Common myeloid progenitor, CD34-positive (primary cell): ENCODE results near the gene PSD4.
A peak's percentile ranks its signal among the peaks of the same experiment; 100 is the strongest.

Source experiments
- CTCF ChIA-PET: fragments of 350-600 bp; sonication (Branson Sonifier 250); formaldehyde crosslinking; loops from one replicate; lab custom pipeline; 2021; ENCODE audit warnings: antibody characterized with exemption; lab: Charles Lee
- POLR2A ChIA-PET: fragments of 350-600 bp; sonication (Branson Sonifier 250); formaldehyde crosslinking; loops from one replicate; lab custom pipeline; 2021; ENCODE audit warnings: antibody characterized with exemption; lab: Charles Lee
- DNase-seq, 3 donors: peaks; one replicate each; pipeline versions ENCODE4 v3.0.0 to v3.0.0-alpha.2; 2013
- H3K27ac ChIP-seq, 2 experiments: 1 replicate in 1 of 2; 2 replicates in 1 of 2; pipeline ENCODE4 v1.7.0; 2013; ENCODE audit warnings: inconsistent platforms in 2 of 2, low read length in 2 of 2, mild to moderate bottlenecking in 2 of 2, low read depth in 1 of 2, moderate library complexity in 1 of 2; ENCODE audit not compliant: severe bottlenecking in 2 of 2, insufficient read depth in 1 of 2, poor library complexity in 1 of 2
- H3K27me3 ChIP-seq, 5 experiments: replicated peaks in 2 of 5; 1 replicate in 3 of 5; 2 replicates in 2 of 5; pipeline versions ENCODE4 v1.6.1 to v1.7.0; 2013; ENCODE audit warnings: low read length in 4 of 5, mild to moderate bottlenecking in 2 of 5, moderate library complexity in 2 of 5, inconsistent platforms in 1 of 5; ENCODE audit not compliant: insufficient read depth in 5 of 5, control insufficient read depth in 4 of 5
- H3K36me3 ChIP-seq, 4 experiments: 1 replicate in 2 of 4; 2 replicates in 2 of 4; pipeline versions ENCODE4 v1.6.1 to v1.7.0; 2013; ENCODE audit warnings: low read length in 3 of 4, control low read depth in 1 of 4, mild to moderate bottlenecking in 1 of 4; ENCODE audit not compliant: control insufficient read depth in 4 of 4, insufficient read depth in 4 of 4
- H3K4me1 ChIP-seq, 4 experiments: 1 replicate in 3 of 4; 2 replicates in 1 of 4; pipeline versions ENCODE4 v1.6.1 to v1.7.1; 2013; ENCODE audit warnings: low read length in 3 of 4, mild to moderate bottlenecking in 3 of 4, control low read depth in 1 of 4, inconsistent platforms in 1 of 4, moderate library complexity in 1 of 4; ENCODE audit not compliant: control insufficient read depth in 4 of 4, insufficient read depth in 4 of 4; ENCODE audit errors: control extremely low read depth in 1 of 4
- H3K4me3 ChIP-seq, 7 experiments: 1 replicate in 4 of 7; 2 replicates in 3 of 7; pipeline versions ENCODE4 v1.5.1 to v1.7.0; 2013; ENCODE audit warnings: mild to moderate bottlenecking in 7 of 7, low read length in 6 of 7, moderate library complexity in 6 of 7, inconsistent platforms in 2 of 7, low read depth in 2 of 7, control low read depth in 1 of 7; ENCODE audit not compliant: insufficient read depth in 4 of 7, control insufficient read depth in 1 of 7; ENCODE audit errors: extremely low read depth in 1 of 7
- H3K9me3 ChIP-seq, 5 experiments: 1 replicate in 4 of 5; 2 replicates in 1 of 5; pipeline versions ENCODE4 v1.6.1 to v1.7.1; 2013; ENCODE audit warnings: low read length in 4 of 5, mild to moderate bottlenecking in 2 of 5, inconsistent platforms in 1 of 5, low read depth in 1 of 5, moderate library complexity in 1 of 5; ENCODE audit not compliant: control insufficient read depth in 4 of 5, insufficient read depth in 2 of 5; ENCODE audit errors: control extremely low read depth in 1 of 5
- WGBS: methylation state at CpG from one replicate; pipeline ENCODE4 v1.1.5; 2013; ENCODE audit not compliant: insufficient coverage; 5-methylcytosine and 5-hydroxymethylcytosine counted together

Gene PSD4

DNA sequence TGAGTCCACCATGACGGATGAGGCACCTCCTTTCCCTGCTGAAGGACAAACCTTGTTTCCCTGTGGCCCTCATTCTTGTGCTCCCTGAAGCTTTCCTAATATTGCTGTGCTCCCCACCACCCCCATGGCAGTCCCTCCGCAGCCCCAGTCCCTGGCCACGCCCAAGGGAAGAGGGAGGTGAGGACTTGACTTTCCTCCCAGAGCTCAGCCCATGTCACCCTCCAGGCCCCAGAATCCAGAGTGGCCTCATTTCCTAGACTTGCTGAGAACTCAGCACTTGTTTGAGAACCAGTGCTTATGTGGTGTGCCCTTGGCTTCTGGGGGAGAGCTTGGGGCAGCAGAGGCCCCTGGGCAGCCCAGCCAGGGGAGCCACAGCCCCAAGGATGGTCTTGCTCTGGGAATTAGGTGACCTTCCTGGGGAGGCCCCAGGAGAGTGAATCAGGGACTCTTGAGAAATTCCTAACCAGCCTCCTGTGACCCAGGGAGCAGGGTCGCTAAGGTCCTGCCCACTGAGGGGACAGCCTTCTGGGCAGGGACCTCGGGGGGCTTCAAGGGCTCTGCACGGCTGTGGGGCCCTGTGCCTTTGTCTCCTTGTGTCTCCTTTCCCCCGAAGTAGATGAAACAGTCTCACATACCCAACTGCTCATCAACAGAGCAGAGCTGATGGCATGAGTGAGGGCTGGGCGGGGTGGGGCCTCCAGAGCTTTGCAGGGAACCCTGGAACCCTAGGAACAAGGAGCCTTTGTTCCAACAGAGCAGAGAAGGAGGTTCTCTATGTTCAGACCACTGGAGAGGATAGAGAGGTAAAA is 27.9 kb downstream of the PSD4 start:
- 95% methylated on average over 3 of the region's 8 CpGs for WGBS
- ChIA-PET POLR2A (interaction anchor here (0.6 kb wide), 1 partner anchor 95 kb away, joined by 4 read pairs; no protein-coding TSS in a partner anchor), CTCF (interaction anchor here (0.9 to 18.0 kb wide), 23 partner anchors 9 to 206 kb away, joined by 3 to 286 read pairs (median 13); partner anchors contain the start of gene PSD4)
- H3K27ac ChIP-seq, result no peak overlapping the region
- no peak for DNase-seq
- H3K4me1 ChIP-seq, result peaks cover 0 to 11% (median 7%) of the 10 kb centered on the region in 4 experiments
- no peaks in the 10 kb centered on the region for H3K27me3 ChIP-seq
- peaks cover 8 to 59% (median 32%) of the 10 kb centered on the region in 4 experiments for H3K36me3 ChIP-seq
- H3K9me3 ChIP-seq, result no peaks in the 10 kb centered on the region
- H3K4me3 ChIP-seq, result no peak overlapping the region

DNA sequence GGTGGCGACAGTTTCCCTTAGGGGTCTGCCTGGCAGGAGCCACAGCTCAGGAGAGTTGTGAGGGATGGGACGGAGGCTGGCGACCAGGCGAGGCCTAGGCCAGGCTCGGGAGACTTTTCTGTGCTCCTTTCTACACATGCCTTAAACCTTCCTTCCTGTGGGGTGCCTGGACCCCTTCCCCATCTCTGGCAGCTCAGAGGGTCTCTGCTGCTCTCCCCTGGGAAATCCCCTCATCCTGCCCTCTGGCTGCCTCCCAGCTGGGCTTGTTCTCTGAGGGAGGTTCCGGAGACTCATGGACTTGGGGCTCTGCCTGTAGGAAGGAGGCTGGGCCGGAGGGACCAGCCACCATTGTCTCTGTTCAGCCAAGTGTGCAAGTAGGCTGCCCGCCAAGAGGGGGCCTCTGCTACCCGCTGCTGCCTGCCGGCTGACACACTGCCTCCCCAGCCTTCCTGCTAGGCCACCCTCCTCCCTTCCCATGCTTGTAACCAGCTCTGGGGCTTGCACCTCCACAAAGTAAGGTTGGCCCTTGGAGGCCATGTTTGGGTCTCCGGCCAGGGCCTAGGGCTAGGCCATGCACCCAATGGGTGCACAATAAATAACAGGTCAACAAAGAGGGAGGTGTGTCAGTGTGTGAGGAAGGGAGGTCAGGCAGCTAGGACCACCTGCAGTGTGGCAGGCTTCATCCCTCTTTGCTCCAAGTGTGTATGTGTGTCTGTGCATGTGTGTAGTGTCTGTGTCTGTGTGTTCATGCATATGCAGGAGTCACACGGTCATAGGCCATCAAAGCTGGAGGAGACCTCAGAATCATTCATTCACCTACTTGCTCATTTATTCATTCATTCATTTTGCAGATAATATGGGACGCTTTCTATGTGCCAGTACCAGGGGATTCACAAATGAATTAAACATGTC is 28.8 kb downstream of the PSD4 start:
- Histone ChIP-seq H3K9me3 (no peaks in the 10 kb centered on the region), H3K4me1 (peaks cover 0 to 11% (median 7%) of the 10 kb centered on the region in 4 experiments), H3K27me3 (no peaks in the 10 kb centered on the region), H3K36me3 (peaks cover 8 to 50% (median 23%) of the 10 kb centered on the region in 4 experiments), H3K27ac (no peak overlapping the region), H3K4me3 (no peak overlapping the region)
- DNase-seq, result no peak
- ChIA-PET CTCF (interaction anchor here (1.0 to 18.0 kb wide), 18 partner anchors 10 to 187 kb away, joined by 3 to 286 read pairs (median 14); no protein-coding TSS in a partner anchor), POLR2A (interaction anchor here (0.6 kb wide), 1 partner anchor 94 kb away, joined by 4 read pairs; no protein-coding TSS in a partner anchor)
- 88% methylated on average over 11 of the region's 13 CpGs for WGBS

DNA sequence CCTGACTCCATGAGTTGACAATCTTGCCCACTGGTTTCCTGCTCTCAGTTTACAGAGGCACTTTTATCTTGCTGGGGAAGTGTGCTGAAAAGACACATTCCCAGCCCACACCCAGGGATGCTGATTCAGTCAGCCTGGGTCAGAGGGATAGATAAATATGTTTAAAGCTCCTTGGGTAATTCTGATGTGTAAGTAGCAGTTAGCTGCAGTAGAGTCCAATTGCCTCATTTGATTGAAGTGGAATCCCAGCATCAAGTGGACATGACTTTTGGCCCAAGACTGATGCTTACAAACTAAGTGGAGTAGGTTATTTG is 29.4 kb downstream of the PSD4 start:
- peaks cover 0 to 11% (median 7%) of the 10 kb centered on the region in 4 experiments for H3K4me1 ChIP-seq
- no peak overlapping the region for H3K4me3 ChIP-seq
- CTCF ChIA-PET, result interaction anchor here (1.0 to 18.0 kb wide), 17 partner anchors 10 to 186 kb away, joined by 3 to 286 read pairs (median 19); no protein-coding TSS in a partner anchor
- no peaks in the 10 kb centered on the region for H3K27me3 ChIP-seq
- POLR2A ChIA-PET, result no interaction called here
- peaks cover 5 to 45% (median 20%) of the 10 kb centered on the region in 4 experiments for H3K36me3 ChIP-seq
- H3K27ac ChIP-seq, result no peak overlapping the region
- DNase-seq, result no peak
- H3K9me3 ChIP-seq, result no peaks in the 10 kb centered on the region

DNA sequence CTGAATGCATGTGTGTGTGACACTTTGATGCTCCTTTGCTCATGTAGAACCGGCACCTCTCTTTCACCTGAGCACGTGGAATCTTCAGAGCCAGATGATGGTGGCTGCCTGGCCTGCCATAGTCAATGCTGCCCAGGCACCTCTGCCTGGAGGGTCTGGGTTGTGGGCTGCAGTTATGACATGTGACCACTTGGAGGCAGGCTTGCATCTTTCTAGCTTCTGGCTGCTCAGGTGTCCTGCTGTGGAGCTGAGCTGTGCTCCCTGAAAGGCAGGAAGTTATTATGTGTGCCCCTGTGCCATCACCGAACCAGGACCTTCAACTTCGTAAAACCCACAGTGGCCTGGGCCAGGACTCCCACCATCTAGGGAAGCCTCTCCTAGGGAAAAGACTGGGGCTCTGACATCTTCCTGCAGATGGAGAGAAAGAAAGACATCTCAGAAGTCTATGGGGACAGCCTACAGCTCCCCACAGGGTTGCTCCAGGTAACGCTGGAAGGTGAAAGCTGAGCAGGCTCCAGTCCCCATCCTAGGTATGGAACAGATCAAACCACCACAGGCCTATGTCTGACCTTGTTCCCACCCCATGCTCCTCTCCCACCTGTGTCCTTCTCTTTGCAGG is 30.2 kb downstream of the PSD4 start:
- 34% methylated on average over 4 of the region's 5 CpGs for WGBS
- ChIA-PET CTCF (interaction anchor here (0.8 to 18.0 kb wide), 31 partner anchors 10 to 186 kb away, joined by 3 to 286 read pairs (median 5); no protein-coding TSS in a partner anchor), POLR2A (interaction anchor here (1.0 kb wide), 2 partner anchors 23 to 80 kb away, joined by 3 read pairs; no protein-coding TSS in a partner anchor)
- DNase-seq, result peak; percentile 72 to 83 (median 78)
- Histone ChIP-seq H3K4me1 (peaks cover 0 to 9% (median 7%) of the 10 kb centered on the region in 4 experiments), H3K36me3 (peaks cover 5 to 37% (median 20%) of the 10 kb centered on the region in 4 experiments), H3K9me3 (no peaks in the 10 kb centered on the region), H3K27ac (no peak overlapping the region), H3K27me3 (no peaks in the 10 kb centered on the region), H3K4me3 (no peak overlapping the region)

DNA sequence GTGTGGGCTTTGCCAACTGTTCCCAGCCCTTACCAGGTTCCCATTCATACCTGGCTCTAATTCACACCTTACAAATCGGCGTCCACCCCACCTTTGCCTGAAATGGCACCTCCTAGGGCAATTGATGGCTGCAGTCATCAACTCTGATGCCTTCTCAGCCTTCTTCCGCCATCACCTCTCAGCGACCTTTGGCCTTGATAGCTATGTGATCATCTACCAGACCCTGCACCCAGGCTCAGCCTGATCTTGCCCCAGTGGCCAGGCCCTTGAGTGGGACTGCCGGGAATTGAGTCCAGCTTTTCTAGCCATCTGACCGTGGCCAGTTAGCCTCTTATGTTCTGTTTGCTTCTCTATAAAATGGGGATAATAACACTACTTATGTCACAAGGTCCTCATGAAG is 32.5 kb downstream of the PSD4 start:
- Histone ChIP-seq H3K4me1 (peaks cover 0 to 7% (median 4%) of the 10 kb centered on the region in 4 experiments), H3K27me3 (no peaks in the 10 kb centered on the region), H3K36me3 (peaks cover 5 to 20% (median 11%) of the 10 kb centered on the region in 4 experiments), H3K4me3 (no peak overlapping the region), H3K9me3 (no peaks in the 10 kb centered on the region), H3K27ac (no peak overlapping the region)
- no peak for DNase-seq
- WGBS, result 98% methylated on average over 4 of the region's 6 CpGs
- CTCF ChIA-PET, result interaction anchor here (1.0 to 18.0 kb wide), 10 partner anchors 8 to 164 kb away, joined by 3 to 286 read pairs (median 40); no protein-coding TSS in a partner anchor
- POLR2A ChIA-PET, result no interaction called here

DNA sequence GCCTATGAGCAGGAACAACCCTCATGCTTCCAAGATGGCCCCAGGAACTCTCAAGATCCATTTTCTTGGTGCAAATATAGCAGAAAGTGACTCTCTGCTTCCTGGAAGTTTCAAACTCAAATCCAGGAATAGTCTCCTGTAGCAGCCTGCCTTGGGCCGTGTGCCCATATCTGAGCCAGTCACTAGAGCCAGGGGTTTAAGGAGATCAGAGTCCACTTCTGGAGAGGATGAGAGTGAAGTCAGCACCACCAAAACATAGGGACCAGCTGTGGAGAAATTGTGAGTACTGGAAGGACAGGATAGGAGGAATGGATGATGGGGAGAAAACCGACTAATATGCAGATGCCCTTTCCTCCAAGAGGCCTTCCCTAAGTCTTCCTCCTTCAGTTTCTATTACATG is 33.2 kb downstream of the PSD4 start:
- H3K27ac ChIP-seq, result no peak overlapping the region
- POLR2A ChIA-PET, result no interaction called here
- DNase-seq, result no peak
- no peak overlapping the region for H3K4me3 ChIP-seq
- CTCF ChIA-PET, result interaction anchor here (6.0 to 18.0 kb wide), 6 partner anchors 7 to 164 kb away, joined by 37 to 286 read pairs (median 80); no protein-coding TSS in a partner anchor
- WGBS, result 89% methylated on average over 1 of the region's 2 CpGs
- H3K27me3 ChIP-seq, result no peaks in the 10 kb centered on the region
- peaks cover 0 to 9% (median 6%) of the 10 kb centered on the region in 4 experiments for H3K4me1 ChIP-seq
- peaks cover 1 to 12% (median 7%) of the 10 kb centered on the region in 4 experiments for H3K36me3 ChIP-seq
- H3K9me3 ChIP-seq, result no peaks in the 10 kb centered on the region
